ENCODE data around the gene DENND2A. TPM values are rescaled to one million over a fixed set of nuclear protein-coding genes. Genes with fewer than 3 reads are reported as not detected.

DENND2A gene
- total RNA-seq, 2 experiments from 2014 or later: not detected

DNA sequence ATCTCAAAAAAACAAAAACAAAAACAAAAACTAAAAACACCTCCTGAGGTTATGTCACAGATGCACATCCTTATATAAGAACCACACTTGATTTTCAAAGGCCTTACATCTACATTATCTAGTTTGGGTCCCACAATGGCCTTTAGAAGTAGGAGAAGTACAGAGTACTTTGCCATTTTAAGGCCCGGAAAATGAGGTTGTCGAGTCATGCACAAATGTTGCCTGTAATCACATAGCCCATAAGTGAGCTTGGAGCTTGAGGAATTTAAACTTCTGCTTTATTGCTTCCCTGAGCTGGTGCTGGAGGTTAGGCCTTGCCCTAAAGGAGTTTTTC lies 151.6 kb downstream of the DENND2A start:
- intact Hi-C loops (cut with micrococcal nuclease): no loop called here
- DNase-seq (no peak), ATAC-seq (no peak)
- Mint-ChIP-seq H3K27ac (no peak overlapping the region), H3K9me3 (no peaks in the 10 kb centered on the region), H3K36me3 (ENCODE audit: low read depth) (no peaks in the 10 kb centered on the region), H3K4me3 (no peak overlapping the region), H3K4me1 (ENCODE audit: low read depth) (no peaks in the 10 kb centered on the region), H3K27me3 (no peaks in the 10 kb centered on the region)
- CTCF ChIA-PET: interaction anchor here (6.8 kb wide), 1 partner anchor 13 kb away, joined by 64 read pairs; no protein-coding TSS in a partner anchor
- TF ChIP-seq, protein P1, sequence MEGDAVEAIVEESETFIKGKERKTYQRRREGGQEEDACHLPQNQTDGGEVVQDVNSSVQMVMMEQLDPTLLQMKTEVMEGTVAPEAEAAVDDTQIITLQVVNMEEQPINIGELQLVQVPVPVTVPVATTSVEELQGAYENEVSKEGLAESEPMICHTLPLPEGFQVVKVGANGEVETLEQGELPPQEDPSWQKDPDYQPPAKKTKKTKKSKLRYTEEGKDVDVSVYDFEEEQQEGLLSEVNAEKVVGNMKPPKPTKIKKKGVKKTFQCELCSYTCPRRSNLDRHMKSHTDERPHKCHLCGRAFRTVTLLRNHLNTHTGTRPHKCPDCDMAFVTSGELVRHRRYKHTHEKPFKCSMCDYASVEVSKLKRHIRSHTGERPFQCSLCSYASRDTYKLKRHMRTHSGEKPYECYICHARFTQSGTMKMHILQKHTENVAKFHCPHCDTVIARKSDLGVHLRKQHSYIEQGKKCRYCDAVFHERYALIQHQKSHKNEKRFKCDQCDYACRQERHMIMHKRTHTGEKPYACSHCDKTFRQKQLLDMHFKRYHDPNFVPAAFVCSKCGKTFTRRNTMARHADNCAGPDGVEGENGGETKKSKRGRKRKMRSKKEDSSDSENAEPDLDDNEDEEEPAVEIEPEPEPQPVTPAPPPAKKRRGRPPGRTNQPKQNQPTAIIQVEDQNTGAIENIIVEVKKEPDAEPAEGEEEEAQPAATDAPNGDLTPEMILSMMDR (IDR thresholded peaks at IDR 0.05): no peak
- POLR2A ChIA-PET: interaction anchor here (1.0 kb wide), 1 partner anchor 9 kb away, joined by 4 read pairs; no protein-coding TSS in a partner anchor

GRCh38 chr7:140485500-140486265 lies 154.9 kb downstream of the DENND2A start:
- TF ChIP-seq, protein P1 (IDR thresholded peaks at IDR 0.05): no peak
- no peak overlapping the region for H3K27ac Mint-ChIP-seq
- DNase-seq (no peak), ATAC-seq (no peak)
- POLR2A ChIA-PET: no interaction called here
- no peaks in the 10 kb centered on the region for H3K27me3 Mint-ChIP-seq
- H3K9me3 Mint-ChIP-seq: no peaks in the 10 kb centered on the region
- H3K4me1 Mint-ChIP-seq (ENCODE audit: low read depth): no peaks in the 10 kb centered on the region
- H3K4me3 Mint-ChIP-seq: no peak overlapping the region
- CTCF ChIA-PET: interaction anchor here (0.9 to 1.5 kb wide), 3 partner anchors 9 to 32 kb away, joined by 3 to 4 read pairs (median 4); no protein-coding TSS in a partner anchor
- H3K36me3 Mint-ChIP-seq (ENCODE audit: low read depth): no peaks in the 10 kb centered on the region
- intact Hi-C loops (cut with micrococcal nuclease): no loop called here

DNA sequence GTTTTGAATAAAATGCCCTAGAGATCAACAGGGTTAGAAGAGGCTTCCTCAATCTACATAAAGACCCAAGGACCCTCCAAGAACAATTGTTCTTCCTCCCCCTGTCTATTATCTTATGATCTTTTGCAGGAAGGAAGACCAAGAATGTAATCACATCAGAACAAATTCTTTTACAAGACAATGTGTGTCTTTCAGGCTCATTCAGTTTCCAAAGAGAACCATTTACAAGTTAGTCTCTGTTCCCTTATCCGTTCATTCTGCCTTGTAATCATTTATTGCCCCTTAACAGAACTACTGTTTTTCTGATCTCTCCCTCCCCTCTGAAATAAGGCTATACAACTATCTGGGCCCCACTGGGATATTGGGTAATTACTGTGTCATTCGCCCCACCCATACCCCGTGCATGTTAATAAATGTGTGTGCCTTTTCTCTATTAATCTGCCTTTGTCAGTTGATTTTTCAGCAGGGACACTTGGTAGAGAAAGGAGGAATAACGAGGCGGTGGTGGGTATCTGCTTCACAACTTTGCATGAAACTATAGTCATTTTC lies 155.6 kb downstream of the DENND2A start:
- ChIA-PET POLR2A (no interaction called here), CTCF (no interaction called here)
- H3K9me3 Mint-ChIP-seq: no peaks in the 10 kb centered on the region
- no peak overlapping the region for H3K4me3 Mint-ChIP-seq
- H3K27ac Mint-ChIP-seq: no peak overlapping the region
- no peaks in the 10 kb centered on the region for H3K4me1 Mint-ChIP-seq (ENCODE audit: low read depth)
- no peaks in the 10 kb centered on the region for H3K27me3 Mint-ChIP-seq
- TF ChIP-seq, protein P1 (IDR thresholded peaks at IDR 0.05): no peak
- intact Hi-C loops (cut with micrococcal nuclease): no loop called here
- no peak for ATAC-seq
- DNase-seq: no peak
- no peaks in the 10 kb centered on the region for H3K36me3 Mint-ChIP-seq (ENCODE audit: low read depth)

DNA sequence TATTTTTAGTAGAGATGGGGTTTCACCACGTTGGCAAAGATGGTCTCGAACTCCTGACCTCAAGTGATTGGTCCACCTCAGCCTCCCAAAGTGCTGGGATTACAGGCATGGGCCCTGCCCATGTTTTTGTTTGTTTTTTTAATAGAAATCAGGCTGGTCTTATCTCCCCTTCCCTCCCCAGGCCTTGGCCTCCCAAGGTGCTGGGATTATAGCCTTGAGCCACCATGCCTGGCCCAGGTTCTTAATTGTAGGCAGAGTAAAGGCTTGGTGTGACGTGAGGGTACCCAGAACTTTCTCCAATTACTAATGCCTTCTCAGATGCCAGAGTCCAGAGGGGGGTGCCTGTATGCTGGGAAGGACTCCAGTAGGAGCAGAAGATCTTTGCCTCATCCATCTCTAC lies 156.1 kb downstream of the DENND2A start:
- H3K27ac Mint-ChIP-seq: no peak overlapping the region
- ChIA-PET CTCF (no interaction called here), POLR2A (no interaction called here)
- TF ChIP-seq, protein P1 (IDR thresholded peaks at IDR 0.05): no peak
- no peaks in the 10 kb centered on the region for H3K27me3 Mint-ChIP-seq
- intact Hi-C loops (cut with micrococcal nuclease): no loop called here
- H3K9me3 Mint-ChIP-seq: no peaks in the 10 kb centered on the region
- no peak overlapping the region for H3K4me3 Mint-ChIP-seq
- DNase-seq (no peak), ATAC-seq (no peak)
- no peaks in the 10 kb centered on the region for H3K36me3 Mint-ChIP-seq (ENCODE audit: low read depth)
- no peaks in the 10 kb centered on the region for H3K4me1 Mint-ChIP-seq (ENCODE audit: low read depth)

- ATAC-seq (no peak), DNase-seq (no peak)
- H3K9me3 Mint-ChIP-seq: no peaks in the 10 kb centered on the region
- ChIA-PET POLR2A (interaction anchor here (0.8 kb wide), 1 partner anchor 9 kb away, joined by 4 read pairs; no protein-coding TSS in a partner anchor), CTCF (interaction anchor here (0.9 kb wide), 1 partner anchor 174 kb away, joined by 3 read pairs; no protein-coding TSS in a partner anchor)
- peaks cover 24% of the 10 kb centered on the region for H3K4me1 Mint-ChIP-seq (ENCODE audit: low read depth)
- TF ChIP-seq, protein P1 (IDR thresholded peaks at IDR 0.05): no peak
- H3K36me3 Mint-ChIP-seq (ENCODE audit: low read depth): no peaks in the 10 kb centered on the region
- no peaks in the 10 kb centered on the region for H3K27me3 Mint-ChIP-seq
- peak overlapping the region; percentile 99 for H3K4me3 Mint-ChIP-seq
- H3K27ac Mint-ChIP-seq: peak overlapping the region; percentile 94
- intact Hi-C loops (cut with micrococcal nuclease): loop anchor here (5.0 kb wide), 1 partner anchor 173 kb away; no protein-coding TSS in a partner anchor
Observed at GRCh38 chr7:140479739-140480084, 160.9 kb downstream of the DENND2A start.

Measured in activated CD8-positive, alpha-beta T cell treated with anti-CD3 and anti-CD28 coated beads for 36 hours (primary cell).